GM13976 (cell line): ENCODE data around the gene CERT1.

Source experiments
- DNase-seq: peaks from one replicate; pipeline ENCODE4 v3.0.0; 2012; ENCODE audit warnings: low spot score
- CTCF ChIP-seq: IDR thresholded peaks from 2 replicates; pipeline ENCODE4 v1.5.1; 2012; ENCODE audit warnings: borderline replicate concordance, mild to moderate bottlenecking; ENCODE audit not compliant: insufficient read depth; ENCODE audit errors: extremely low read depth, missing control alignments, control extremely low read depth
- in situ Hi-C: fragments of 300-500 bp; cut with MboI; formaldehyde crosslinking; loops from one replicate; pipeline ENCODE4 v1.12.0; 2022; ENCODE audit warnings: low sequenced_read_pairs, mixed read lengths, inconsistent platforms; ENCODE audit not compliant: unreplicated experiment

Gene CERT1

GRCh38 chr5:75524071-75524470 is 12.6 kb upstream of the CERT1 start:
- no peak for TF ChIP-seq CTCF
- in situ Hi-C loops: no loop called here
- DNase-seq: peak; percentile 38

GRCh38 chr5:75523275-75523674 is 11.8 kb upstream of the CERT1 start:
- in situ Hi-C loops: no loop called here
- no peak for TF ChIP-seq CTCF
- DNase-seq: no peak

- in situ Hi-C loops: no loop called here
- no peak for DNase-seq
- no peak for TF ChIP-seq CTCF
Measured at GRCh38 chr5:75522542-75522941, 11.1 kb upstream of the CERT1 start.

GRCh38 chr5:75522025-75522424 is 10.6 kb upstream of the CERT1 start:
- DNase-seq: no peak
- in situ Hi-C loops: no loop called here
- no peak for TF ChIP-seq CTCF

- no peak for DNase-seq
- in situ Hi-C loops: no loop called here
- no peak for TF ChIP-seq CTCF
Measured at GRCh38 chr5:75521195-75521594, 9.8 kb upstream of the CERT1 start.

GRCh38 chr5:75519761-75520160 is 8.3 kb upstream of the CERT1 start:
- in situ Hi-C loops: no loop called here
- TF ChIP-seq CTCF: no peak
- no peak for DNase-seq

GRCh38 chr5:75514323-75514722 is 2.9 kb upstream of the CERT1 start:
- TF ChIP-seq CTCF: no peak
- DNase-seq: no peak
- in situ Hi-C loops: no loop called here
